Activated T-cell treated with anti-CD3 and anti-CD28 coated beads for 24 hours (primary cell): ENCODE results near the gene DNAJC27.

ENCODE experiments used
- DNase-seq: peaks from one replicate; pipeline ENCODE4 v3.0.0-alpha.2; 2020; ENCODE audit warnings: low read depth

Gene DNAJC27

DNA sequence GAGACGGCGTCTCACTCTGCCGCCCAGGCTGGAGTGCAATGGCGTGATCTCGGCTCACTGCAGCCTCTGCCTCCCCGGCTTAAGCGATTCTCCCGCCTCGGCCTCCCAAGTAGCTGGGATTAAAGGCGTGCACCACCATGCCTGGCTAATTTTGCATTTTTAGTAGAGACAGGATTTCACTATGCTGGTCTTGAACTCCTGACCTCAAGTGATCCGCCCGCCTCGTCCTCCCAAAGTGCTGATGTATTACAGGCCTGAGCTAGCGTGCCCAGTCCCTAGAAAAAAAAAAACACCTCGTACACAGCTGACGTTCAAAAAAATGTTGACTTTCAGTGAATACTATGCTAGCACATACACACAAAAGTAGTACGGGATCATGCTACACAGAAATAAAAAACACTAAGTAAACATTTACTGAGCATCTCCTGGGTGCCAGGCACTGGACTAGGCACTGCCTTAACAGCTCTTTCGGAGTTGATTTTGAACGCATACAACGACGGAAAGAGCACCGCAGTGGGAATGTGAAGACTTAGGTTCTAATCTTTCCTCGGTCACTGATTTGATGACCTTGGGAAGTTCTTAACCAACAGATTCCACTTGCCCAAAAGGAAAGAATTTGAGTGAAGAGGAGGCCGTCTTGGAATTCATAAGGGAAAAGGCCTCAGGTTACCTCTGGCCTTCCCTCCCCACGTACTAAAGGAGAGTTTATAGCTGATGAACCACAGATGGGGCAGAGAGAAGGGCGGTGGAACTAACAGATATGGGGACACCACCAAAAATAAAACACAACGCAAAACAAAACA is 1.1 kb downstream of the DNAJC27 start:
- DNase-seq: no peak

- no peak for DNase-seq
Measured at GRCh38 chr2:24969784-24970183, 2.0 kb downstream of the DNAJC27 start.

DNA sequence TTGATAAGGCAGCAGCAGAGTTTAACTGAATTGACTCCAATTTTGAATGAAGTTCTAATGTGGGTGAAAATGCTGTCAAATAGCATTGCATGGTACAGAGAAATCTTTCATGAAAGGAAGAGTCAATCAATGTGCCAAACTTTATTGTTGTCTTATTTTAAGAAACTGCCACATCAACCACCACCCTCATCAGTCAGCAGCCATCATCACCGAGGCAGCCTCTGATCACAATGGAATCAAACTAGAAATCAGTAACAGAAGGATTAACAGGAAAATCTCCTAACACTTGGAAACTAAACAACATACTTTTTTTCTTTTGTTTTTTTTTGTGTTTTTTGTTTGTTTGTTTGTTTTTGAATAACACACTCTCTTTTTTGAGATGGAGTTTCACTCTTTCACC is 9.9 kb downstream of the DNAJC27 start:
- no peak for DNase-seq

GRCh38 chr2:24959761-24960160 is 12.0 kb downstream of the DNAJC27 start:
- DNase-seq: no peak

DNA sequence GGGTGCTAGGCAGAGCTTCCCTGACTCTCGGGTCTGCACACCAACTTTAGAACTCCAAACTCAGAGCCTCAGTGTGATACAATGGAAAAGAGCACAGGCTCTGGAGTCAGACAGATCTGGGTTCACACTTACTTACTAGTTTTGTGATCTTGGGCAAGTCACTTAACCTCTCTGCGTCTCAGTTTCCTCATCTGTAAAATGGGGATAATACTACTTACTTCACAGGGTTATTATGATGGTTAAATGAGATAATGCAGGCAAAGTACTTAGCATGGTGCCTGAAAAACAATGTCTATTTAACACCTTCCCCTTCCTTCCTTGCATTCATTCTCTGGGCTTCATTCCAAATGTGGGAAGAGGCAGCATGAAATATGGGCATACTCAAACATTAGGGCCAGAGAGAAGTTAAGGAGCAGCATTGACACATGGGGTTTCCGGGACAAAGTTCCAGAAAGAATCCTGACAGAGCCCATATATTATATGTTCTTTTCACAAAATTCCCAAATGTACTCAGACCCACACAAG is 13.3 kb downstream of the DNAJC27 start:
- no peak for DNase-seq

- no peak for DNase-seq
Measured at GRCh38 chr2:24957976-24958375, 13.8 kb downstream of the DNAJC27 start.

DNA sequence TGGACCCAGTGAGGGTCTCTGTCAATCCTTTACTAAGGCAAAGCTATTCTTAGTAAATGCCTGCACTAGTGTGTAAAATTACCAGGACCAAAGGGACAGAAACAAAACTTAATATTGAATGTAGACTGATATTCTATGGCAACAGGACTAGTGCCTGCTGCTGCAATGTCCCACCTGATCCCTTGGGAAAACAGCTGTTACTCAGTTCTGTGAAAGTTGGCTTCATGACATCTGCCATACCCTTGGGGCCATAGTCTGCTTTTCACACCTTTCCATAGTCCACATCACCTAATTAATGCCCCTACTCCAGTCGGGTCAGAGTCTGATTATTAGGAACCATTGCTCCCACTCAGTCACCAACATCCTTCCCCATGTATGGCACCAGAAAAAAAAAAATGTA is 14.5 kb downstream of the DNAJC27 start:
- no peak for DNase-seq

DNA sequence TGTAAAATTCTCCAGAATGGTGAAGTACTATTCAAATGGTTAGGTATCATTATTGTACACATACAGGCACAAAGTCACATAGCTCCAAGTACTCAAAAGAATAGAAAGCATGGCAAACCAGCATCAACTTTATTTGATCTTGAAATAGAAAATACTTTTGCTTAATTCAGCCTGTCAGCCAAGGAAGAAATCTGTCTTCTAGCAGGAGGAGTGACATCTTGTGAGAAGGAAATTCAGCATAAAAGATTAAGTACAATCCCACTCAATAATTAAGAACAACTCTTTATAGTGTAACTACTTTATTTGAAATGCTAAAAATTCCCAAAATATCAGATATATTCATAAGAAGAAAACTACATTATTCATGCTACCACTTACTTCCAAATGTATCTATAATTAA is 15.8 kb downstream of the DNAJC27 start:
- no peak for DNase-seq

DNA sequence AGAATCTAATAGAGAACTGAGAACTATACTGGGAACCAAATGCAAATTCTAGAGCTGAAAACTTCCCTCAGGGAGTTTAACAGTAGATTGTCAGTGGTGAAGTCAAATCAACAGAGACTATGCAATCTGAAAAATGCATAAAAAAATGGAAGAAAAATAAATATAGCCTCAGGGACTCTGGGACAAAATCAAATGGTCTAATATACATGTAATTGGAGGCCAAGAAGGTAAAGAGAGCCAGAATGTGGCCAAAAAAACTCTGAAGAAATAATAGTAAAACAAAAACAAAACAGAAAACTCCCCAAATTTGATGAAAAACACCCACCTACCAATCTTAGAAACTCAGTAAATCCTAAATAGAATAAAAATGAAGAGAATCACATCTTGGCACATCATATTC is 16.5 kb downstream of the DNAJC27 start:
- no peak for DNase-seq

- no peak for DNase-seq
Measured at GRCh38 chr2:24950102-24950501, 21.7 kb downstream of the DNAJC27 start.

DNA sequence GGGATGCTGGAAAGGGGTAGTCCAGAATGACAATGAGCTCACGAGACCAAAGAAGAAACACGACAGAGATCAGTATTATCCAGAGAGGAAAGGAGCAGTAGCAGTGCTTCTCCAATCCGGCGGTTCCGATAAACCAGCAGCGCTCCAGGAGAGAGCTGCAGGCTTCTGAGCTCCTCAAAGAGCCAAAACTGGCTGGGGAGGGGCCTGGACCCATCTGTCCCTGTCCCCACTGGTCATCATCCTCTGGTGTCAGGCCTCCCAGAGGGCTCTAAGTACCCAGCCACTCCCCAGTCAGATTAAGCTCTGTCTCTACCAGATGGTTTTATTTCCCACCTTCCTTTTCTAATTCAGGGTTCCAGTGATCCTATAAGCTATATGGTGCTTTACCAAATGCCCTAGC is 23.2 kb downstream of the DNAJC27 start:
- DNase-seq: no peak

- DNase-seq: no peak
Measured at GRCh38 chr2:24947561-24948157, 24.1 kb downstream of the DNAJC27 start.

GRCh38 chr2:24945907-24946306 is 25.8 kb downstream of the DNAJC27 start:
- no peak for DNase-seq

- no peak for DNase-seq
Measured at GRCh38 chr2:24943427-24944053, 28.2 kb downstream of the DNAJC27 start.

- no peak for DNase-seq
Measured at GRCh38 chr2:24939353-24939752, 32.4 kb downstream of the DNAJC27 start.

DNA sequence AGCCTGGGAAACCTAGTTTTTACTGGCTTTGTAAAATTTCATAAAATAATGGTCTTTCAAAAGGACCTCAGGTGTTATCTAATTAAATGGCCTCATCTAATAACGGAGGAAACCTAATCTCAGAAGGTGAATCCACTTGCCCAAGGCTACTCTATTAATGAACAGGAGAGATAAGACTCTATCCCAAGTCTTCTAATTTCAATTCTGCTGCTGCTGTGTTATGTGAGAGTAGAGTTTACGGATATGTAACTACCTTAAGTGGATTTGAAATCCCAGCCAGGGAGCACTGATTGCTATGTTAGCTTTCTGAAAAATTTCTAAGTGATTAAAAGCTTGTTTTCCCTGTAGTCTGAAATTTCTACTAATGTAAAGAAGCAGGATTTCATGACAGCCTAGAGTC is 34.5 kb downstream of the DNAJC27 start:
- DNase-seq: no peak

- no peak for DNase-seq
Measured at GRCh38 chr2:24935145-24935544, 36.6 kb downstream of the DNAJC27 start.

GRCh38 chr2:24932715-24933114 is 39.0 kb downstream of the DNAJC27 start:
- DNase-seq: no peak

DNA sequence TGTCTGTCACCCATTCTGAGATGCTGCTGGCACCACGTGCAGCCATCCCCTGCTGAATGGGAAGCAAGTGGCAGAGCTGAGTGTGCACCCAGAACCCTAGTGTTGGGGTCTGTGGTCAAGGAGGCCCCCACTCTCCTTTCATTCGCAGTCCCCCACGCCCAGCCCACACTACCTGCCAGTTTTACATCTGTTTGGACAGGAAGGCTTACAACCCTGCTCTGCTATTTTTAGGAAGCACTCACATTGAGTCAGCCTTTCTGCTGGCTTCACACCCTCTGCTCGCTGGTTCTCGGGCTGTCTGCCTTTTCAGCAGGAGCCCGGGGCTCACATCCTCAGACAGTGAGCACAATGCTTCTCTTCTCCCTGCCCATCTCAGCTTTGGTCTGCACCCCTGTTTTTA is 41.0 kb downstream of the DNAJC27 start:
- no peak for DNase-seq

DNA sequence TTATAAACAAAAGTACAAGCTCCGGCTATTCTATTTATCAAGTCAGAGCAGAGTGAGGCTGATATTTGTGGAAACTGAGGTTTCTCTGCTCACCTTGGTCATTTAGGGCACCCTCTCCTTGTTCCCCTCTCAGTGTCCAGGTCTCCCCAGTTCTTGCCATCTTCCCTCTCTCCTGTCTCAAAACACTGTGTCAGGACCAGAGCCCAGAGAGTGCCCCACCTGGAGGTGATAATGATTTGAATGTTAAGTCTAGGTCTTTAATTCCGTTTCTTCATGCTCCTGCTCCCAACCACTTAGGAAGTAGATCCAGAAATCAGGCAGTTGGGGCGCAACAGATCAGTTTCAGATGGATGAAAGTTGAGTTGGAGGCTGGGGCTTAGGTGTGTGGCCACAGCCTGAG is 42.5 kb downstream of the DNAJC27 start:
- no peak for DNase-seq

- no peak for DNase-seq
Measured at GRCh38 chr2:24928036-24928435, 43.7 kb downstream of the DNAJC27 start.

- peak; percentile 33 for DNase-seq
Measured at GRCh38 chr2:24926602-24927252, 45.0 kb downstream of the DNAJC27 start.

- DNase-seq: no peak
Measured at GRCh38 chr2:24926220-24926601, 45.5 kb downstream of the DNAJC27 start.
